ENCODE measurements around the gene RERG.

Gene RERG

DNA sequence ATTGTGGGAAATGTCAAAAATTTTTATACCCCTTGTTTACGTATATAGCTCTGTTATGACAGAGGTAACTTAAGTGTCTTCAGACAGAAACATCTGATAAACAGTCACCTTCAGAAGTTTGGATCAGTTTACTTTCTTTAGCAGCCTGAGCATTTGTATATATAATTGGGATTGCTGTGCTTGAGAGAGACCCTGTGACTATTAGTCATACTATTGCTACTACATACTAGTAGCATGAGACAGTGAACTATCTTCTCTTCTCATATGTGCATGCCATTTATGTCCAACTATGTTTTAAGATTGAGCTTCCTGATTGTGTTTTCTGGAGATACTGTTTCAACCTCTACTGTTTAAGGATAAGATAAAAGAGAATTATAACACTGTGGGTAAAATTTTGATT, 146.9 kb downstream of the RERG start:
- TF ChIP-seq CTCF (IDR thresholded peaks at IDR 0.05; ENCODE audit: insufficient read depth, low read length, poor library complexity, severe bottlenecking), result no peak
- H3K4me3 ChIP-seq (replicated peaks; ENCODE audit: low read depth, low read length), result no peak overlapping the region
- DNase-seq (ENCODE audit: extremely low read depth, insufficient read length), result no peak
- H3K36me3 ChIP-seq (ENCODE audit: control insufficient read depth, insufficient read depth, low read length), result no peaks in the 10 kb centered on the region
- no peaks in the 10 kb centered on the region for H3K27me3 ChIP-seq (replicated peaks; ENCODE audit: control insufficient read depth, insufficient read depth, low read length)

GRCh38 chr12:15059123-15059522, 162.1 kb downstream of the RERG start:
- no peak for DNase-seq (ENCODE audit: extremely low read depth, insufficient read length)
- Histone ChIP-seq H3K36me3 (ENCODE audit: control insufficient read depth, insufficient read depth, low read length) (no peaks in the 10 kb centered on the region), H3K27me3 (replicated peaks; ENCODE audit: control insufficient read depth, insufficient read depth, low read length) (no peaks in the 10 kb centered on the region), H3K4me3 (replicated peaks; ENCODE audit: low read depth, low read length) (no peak overlapping the region)
- TF ChIP-seq CTCF (IDR thresholded peaks at IDR 0.05; ENCODE audit: insufficient read depth, low read length, poor library complexity, severe bottlenecking), result no peak
